PC-3 (cell line): ENCODE data around the gene BRD8.

Source experiments
- CTCF ChIP-seq: fragments of 300-600 bp; sonication (generic); conservative IDR thresholded peaks from 2 replicates; pipeline ENCODE4 v1.5.1; 2017; ENCODE audit warnings: antibody characterized with exemption, low read depth, mild to moderate bottlenecking, low read length
- EZH2 ChIP-seq: fragments of 300-600 bp; sonication (generic); IDR thresholded peaks from one replicate; pipeline ENCODE4 v1.6.1; 2017; ENCODE audit warnings: antibody characterized with exemption, mild to moderate bottlenecking, low read length; ENCODE audit not compliant: unreplicated experiment
- EZH2phosphoT487 ChIP-seq: fragments of 300-600 bp; sonication (generic); IDR thresholded peaks from 2 replicates; pipeline ENCODE4 v1.6.1; 2018; ENCODE audit warnings: mild to moderate bottlenecking, antibody characterized with exemption, low read length, borderline replicate concordance

- TF ChIP-seq CTCF (no peak), EZH2 (no peak), EZH2phosphoT487 (no peak)
These were observed 86.7 kb downstream of the BRD8 start for GRCh38 chr5:138091685-138092084.
